Transverse colon (tissue), 4 donors: ENCODE measurements around the gene CFAP61.

ENCODE experiments used
- CTCF ChIP-seq, 5 experiments: fragments of 200-600 bp in 3 of 5; fragments of 450-650 bp in 2 of 5; sonication (generic) in 3 of 5; IDR thresholded peaks; 1 replicate in 2 of 5; 2 replicates in 3 of 5; pipeline ENCODE4 v1.5.1; 2016 to 2017; ENCODE audit warnings: antibody characterized with exemption in 5 of 5, inconsistent platforms in 3 of 5, mild to moderate bottlenecking in 2 of 5, moderate library complexity in 1 of 5
- EP300 ChIP-seq: sonication (generic); formaldehyde crosslinking; IDR thresholded peaks from one replicate; pipeline ENCODE4 v1.6.1; 2017; ENCODE audit warnings: antibody characterized with exemption, low read depth
- POLR2A ChIP-seq: fragments of 450-650 bp; IDR thresholded peaks from one replicate; pipeline ENCODE4 v1.6.1; 2016; ENCODE audit warnings: antibody characterized with exemption, mild to moderate bottlenecking, moderate library complexity
- POLR2AphosphoS5 ChIP-seq, 3 donors: sonication (generic); formaldehyde crosslinking; IDR thresholded peaks; one replicate each; pipeline ENCODE4 v1.6.1; 2016; ENCODE audit warnings: antibody characterized with exemption in 3 of 3

- peak; percentile 72 to 86 (median 80) for TF ChIP-seq CTCF (IDR thresholded peaks at IDR 0.05)
- TF ChIP-seq EP300: no peak
- no peak for TF ChIP-seq POLR2AphosphoS5 (IDR thresholded peaks at IDR 0.05)
- no peak for TF ChIP-seq POLR2A
These were observed 308.1 kb downstream of the CFAP61 start for GRCh38 chr20:20360464-20360863.
